Aortic smooth muscle cell (primary cell): ENCODE measurements around the gene CD27. TPM values are rescaled to one million over a fixed set of nuclear protein-coding genes. Genes with fewer than 3 reads are reported as not detected.

Source experiments
- total RNA-seq: library from RNA; depleted of rRNA; stranded (reverse); fragments of >200 nt; gene quantifications from 2 replicates; pipeline ENCODE4 v1.2.3, GENCODE V29; 2014

Gene CD27
- 0.12 and 0.13 TPM in 2 replicates for total RNA-seq

DNA sequence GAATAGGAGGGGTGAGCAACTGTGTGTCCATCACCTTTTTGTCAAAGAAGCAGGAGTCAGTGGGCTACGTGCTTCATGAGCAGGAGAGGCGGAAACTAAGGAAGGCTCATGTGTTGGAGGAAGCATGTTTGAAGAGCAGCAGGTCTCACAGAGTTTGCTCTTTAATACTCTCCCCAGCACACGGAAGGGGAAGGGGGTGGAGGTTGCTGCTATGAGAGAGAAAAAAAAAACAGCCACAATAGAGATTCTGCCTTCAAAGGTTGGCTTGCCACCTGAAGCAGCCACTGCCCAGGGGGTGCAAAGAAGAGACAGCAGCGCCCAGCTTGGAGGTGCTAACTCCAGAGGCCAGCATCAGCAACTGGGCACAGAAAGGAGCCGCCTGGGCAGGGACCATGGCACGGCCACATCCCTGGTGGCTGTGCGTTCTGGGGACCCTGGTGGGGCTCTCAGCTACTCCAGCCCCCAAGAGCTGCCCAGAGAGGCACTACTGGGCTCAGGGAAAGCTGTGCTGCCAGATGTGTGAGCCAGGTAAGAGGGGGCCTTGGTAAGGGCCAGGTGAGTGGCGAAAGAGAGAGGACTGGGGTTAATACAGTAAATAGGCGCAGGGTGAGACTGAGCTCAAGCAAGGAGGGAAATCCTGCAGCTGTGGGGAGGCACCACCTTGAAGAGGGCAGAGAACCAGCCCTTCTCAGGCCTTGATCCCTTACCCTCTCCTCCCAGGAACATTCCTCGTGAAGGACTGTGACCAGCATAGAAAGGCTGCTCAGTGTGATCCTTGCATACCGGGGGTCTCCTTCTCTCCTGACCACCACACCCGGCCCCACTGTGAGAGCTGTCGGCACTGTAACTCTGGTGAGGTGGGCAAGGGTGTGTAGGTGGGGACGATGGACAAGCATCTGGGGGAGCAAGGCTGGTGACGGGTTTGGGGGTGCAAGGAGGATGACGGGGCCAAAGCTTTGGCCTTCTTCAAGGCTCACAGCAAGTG lies at the start of gene CD27:
Gene CD27 (plus strand): TSS at position 252 of the 985 bp plus-strand sequence. CDS start 141 bp downstream, at position 393.

DNA sequence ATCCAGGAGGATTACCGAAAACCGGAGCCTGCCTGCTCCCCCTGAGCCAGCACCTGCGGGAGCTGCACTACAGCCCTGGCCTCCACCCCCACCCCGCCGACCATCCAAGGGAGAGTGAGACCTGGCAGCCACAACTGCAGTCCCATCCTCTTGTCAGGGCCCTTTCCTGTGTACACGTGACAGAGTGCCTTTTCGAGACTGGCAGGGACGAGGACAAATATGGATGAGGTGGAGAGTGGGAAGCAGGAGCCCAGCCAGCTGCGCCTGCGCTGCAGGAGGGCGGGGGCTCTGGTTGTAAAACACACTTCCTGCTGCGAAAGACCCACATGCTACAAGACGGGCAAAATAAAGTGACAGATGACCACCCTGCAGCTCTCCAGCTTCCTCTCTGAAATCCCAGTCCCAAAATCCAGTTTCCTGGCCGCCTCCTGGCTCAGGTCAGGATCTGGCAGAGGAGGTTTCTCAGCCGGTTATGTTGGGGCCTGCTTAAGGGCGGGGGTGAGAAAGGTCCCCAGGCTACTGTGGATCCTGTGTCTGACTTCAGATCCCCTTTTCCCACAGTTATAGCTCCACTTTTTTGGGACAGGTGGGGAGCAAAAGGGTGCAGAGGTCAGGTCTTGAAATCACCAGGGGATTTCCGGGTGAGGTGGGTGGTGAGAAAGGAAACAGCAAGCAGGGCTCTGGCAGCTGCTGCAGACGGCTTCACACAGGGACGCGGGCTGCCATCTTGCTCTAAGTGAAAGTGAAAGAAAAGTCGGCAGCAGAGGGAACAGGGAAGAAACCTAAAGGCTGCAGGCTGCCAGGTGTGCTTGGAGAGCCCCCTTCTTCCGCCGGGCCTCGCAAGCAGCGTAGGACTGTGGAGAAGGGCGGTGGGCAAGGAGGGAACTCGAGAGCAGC lies 6.8 kb downstream of the CD27 start, which contains the start of gene TAPBPL:
Gene TAPBPL (plus strand): TSS at position 695 of the 897 bp plus-strand sequence. CDS start 207 bp downstream, outside the sequence.

DNA sequence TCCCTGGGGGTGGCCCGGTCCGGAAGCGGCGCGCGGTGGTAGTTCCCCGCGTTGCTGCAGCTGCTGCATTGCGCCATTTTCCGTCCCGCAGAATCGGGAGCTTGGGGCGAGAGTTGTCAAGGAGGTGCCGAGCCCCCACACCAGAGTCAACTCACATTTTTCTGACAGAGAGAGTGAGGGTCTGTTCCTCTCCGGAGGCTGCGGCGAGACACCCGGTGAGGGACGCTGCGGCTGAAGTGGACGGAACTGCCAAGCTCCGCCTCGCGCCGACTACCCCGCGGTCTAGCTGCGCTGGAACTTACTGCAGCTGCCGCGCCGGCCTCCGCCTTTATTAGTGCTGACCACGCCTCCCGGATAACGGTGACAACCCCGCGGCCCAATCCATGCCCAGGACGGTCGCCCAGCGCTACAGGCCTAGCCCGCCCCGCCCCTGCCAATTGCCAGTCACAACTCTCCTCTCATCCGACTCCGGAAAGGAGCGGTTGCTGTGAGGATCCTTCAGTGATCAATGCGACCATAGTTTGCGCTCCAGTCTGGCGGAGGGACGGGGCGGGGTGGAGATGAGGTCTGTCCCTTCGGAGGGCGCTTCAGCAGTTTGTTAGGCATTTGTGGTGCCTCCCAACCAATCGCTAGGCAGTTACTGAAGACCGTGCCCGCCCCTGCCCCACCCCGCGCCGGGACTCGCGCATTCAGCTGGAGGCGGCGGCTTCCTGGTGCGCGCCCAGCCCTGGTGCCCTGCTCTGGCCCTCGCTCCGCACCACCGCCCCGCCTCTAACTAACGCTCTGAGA lies 25.8 kb downstream of the CD27 start, which contains the start of gene VAMP1:
Gene VAMP1 (minus strand): TSS at position 303 of the 789 bp plus-strand sequence. CDS start 146 bp downstream, at position 157.

DNA sequence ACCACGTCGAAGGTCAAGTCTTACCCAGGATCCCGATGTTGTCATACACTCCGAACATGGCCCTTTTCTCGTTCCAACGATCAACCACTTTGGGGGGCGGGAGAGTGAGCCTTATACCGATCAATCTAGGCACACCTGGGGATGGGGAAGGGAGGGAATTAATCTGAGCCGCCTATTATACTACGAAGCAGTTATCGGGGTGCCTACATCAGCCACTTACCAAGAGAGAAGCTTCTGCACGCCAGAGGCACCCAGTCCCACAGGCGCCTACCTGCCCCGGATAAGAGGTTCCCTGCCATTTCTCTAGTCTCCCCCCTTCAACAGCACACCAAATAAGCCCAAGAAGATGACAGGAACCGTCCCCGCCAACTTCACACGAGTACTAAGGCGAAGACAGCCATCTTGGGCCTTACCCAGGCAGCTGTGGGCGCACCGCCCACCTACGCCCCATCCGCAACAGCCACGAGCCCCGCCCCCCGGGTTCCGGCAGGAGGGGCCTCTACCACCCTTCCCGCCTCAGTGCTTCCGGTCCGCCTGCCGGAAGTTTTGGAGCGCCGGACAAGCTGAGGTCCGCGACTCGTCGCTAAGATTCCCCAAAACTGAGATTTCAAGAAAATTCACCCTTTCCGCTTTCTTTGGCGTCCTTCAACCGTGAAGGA lies 48.2 kb downstream of the CD27 start, which contains the start of gene MRPL51:
Gene MRPL51 (minus strand): TSS at position 425 of the 659 bp plus-strand sequence. CDS start 126 bp downstream, at position 299.

DNA sequence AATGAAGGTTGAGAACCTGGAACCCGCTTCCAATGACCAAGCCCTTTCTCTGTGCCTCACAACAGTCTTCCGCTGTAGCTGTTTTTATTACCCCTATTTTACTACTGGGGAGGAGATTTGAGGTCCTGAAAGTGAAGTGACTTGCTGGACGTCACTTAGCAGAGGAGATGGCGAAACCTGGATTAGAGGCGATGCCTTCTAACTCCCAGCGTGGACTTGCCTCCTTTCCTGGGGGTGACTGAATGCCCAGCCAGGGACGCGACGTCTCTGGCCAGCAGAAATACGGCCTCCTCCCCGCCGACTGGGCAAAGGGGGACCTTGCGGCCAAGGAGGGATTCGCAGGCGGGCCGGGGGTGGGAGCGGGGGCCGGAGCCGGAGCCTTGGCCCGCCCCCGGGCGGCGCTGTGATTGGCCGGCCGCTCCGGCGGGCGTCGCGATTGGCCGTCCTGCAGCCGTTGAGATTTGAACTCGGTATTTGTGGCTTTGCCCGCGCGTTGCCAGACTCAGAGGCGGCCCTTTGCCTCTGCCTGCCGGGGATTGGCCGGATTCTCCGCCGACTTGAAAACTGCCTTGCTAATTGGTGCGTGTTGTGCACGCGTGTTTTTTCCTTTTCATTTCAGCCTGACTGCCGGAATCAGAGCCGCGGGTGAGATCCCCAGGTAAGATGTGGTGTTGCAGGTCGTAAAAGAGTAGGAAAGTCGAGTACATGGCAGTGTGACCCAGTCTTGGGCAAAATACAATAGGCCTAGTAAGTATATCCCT lies 48.9 kb downstream of the CD27 start, which contains the start of gene NCAPD2:
Gene NCAPD2 (plus strand): TSS at position 606 of the 761 bp plus-strand sequence. CDS start 997 bp downstream, outside the sequence.

Other genes starting within 250 kb of the CD27 start
- 615 and 665 TPM in 2 replicates for gene CD9, start 244.6 kb upstream of the CD27 start, total RNA-seq
- not detected in 2 replicates for gene PLEKHG6, start 134.3 kb upstream of the CD27 start, total RNA-seq
- 92.7 and 109 TPM in 2 replicates for gene TNFRSF1A, start 102.9 kb upstream of the CD27 start, total RNA-seq
- not detected in 2 replicates for gene SCNN1A, start 69.4 kb upstream of the CD27 start, total RNA-seq
- gene LTBR, start 60.8 kb upstream of the CD27 start, total RNA-seq: 42.1 and 47.6 TPM in 2 replicates
- gene TAPBPL, start 7.1 kb downstream of the CD27 start, total RNA-seq: 7.8 and 11.6 TPM in 2 replicates
- 11.6 and 14.9 TPM in 2 replicates for gene VAMP1, start 25.7 kb downstream of the CD27 start, total RNA-seq
- 182 and 190 TPM in 2 replicates for gene MRPL51, start 48.3 kb downstream of the CD27 start, total RNA-seq
- 43.6 and 59.2 TPM in 2 replicates for gene NCAPD2, start 49.1 kb downstream of the CD27 start, total RNA-seq
- 8,383 and 9,740 TPM in 2 replicates for gene GAPDH, start 89.6 kb downstream of the CD27 start, total RNA-seq
- gene IFFO1, start 111.1 kb downstream of the CD27 start, total RNA-seq: 30.0 and 44.3 TPM in 2 replicates
- 12.3 and 19.0 TPM in 2 replicates for gene NOP2, start 123.3 kb downstream of the CD27 start, total RNA-seq
- gene CHD4, start 162.4 kb downstream of the CD27 start, total RNA-seq: 228 and 268 TPM in 2 replicates
- gene LPAR5, start 191.0 kb downstream of the CD27 start, total RNA-seq: not detected in 2 replicates
- 0.13 and 0.25 TPM in 2 replicates for gene ACRBP, start 202.5 kb downstream of the CD27 start, total RNA-seq
- 26.0 and 41.9 TPM in 2 replicates for gene ING4, start 218.2 kb downstream of the CD27 start, total RNA-seq
- 9.2 and 10.6 TPM in 2 replicates for gene ZNF384, start 244.4 kb downstream of the CD27 start, total RNA-seq